Endodermal cell (in vitro differentiated cells): Measurements from ENCODE around the gene TLE6. TPM values are rescaled to one million over a fixed set of nuclear protein-coding genes. Genes with fewer than 3 reads are reported as not detected.
A peak's percentile ranks its signal among the peaks of the same experiment; 100 is the strongest.

Experiments used
- DNase-seq: peaks from one replicate; pipeline ENCODE4 v3.0.0-alpha.2; 2017
- H3K27ac ChIP-seq: 2 replicates; pipeline ENCODE4 v1.5.1; 2013; ENCODE audit warnings: mild to moderate bottlenecking, low read depth, low read length, moderate library complexity
- H3K27me3 ChIP-seq: 2 replicates; pipeline ENCODE4 v1.6.1; 2013; ENCODE audit warnings: mild to moderate bottlenecking, low read length, moderate library complexity; ENCODE audit not compliant: insufficient read depth, control insufficient read depth, poor library complexity, severe bottlenecking
- H3K36me3 ChIP-seq: 2 replicates; pipeline ENCODE4 v1.7.0; 2013; ENCODE audit warnings: mild to moderate bottlenecking, low read length, moderate library complexity; ENCODE audit not compliant: control insufficient read depth, insufficient read depth
- H3K4me1 ChIP-seq: one replicate; pipeline ENCODE4 v1.7.0; 2013; ENCODE audit warnings: low read length; ENCODE audit not compliant: control insufficient read depth, insufficient read depth
- H3K4me3 ChIP-seq: 2 replicates; pipeline ENCODE4 v1.5.1; 2013; ENCODE audit warnings: mild to moderate bottlenecking, low read length, moderate library complexity
- H3K9ac ChIP-seq: 2 replicates; pipeline ENCODE4 v1.6.1; 2013; ENCODE audit warnings: mild to moderate bottlenecking, low read length, moderate library complexity; ENCODE audit not compliant: poor library complexity, severe bottlenecking; ENCODE audit errors: extremely low read depth
- H3K9me3 ChIP-seq: 2 replicates; pipeline ENCODE4 v1.6.1; 2013; ENCODE audit warnings: mild to moderate bottlenecking, low read length, moderate library complexity; ENCODE audit not compliant: control insufficient read depth
- H3K27ac Mint-ChIP-seq: 2 replicates; pipeline ENCODE4 v1.8.0; 2020; ENCODE audit warnings: mixed read lengths
- H3K27me3 Mint-ChIP-seq: 2 replicates; pipeline ENCODE4 v1.8.0; 2021; ENCODE audit warnings: mild to moderate bottlenecking, mixed read lengths; ENCODE audit not compliant: insufficient read depth
- H3K36me3 Mint-ChIP-seq: 2 replicates; pipeline ENCODE4 v1.8.0; 2020; ENCODE audit warnings: low read depth, mixed read lengths
- H3K4me1 Mint-ChIP-seq: 2 replicates; pipeline ENCODE4 v1.8.0; 2020; ENCODE audit warnings: mixed read lengths
- H3K4me3 Mint-ChIP-seq: 2 replicates; pipeline ENCODE4 v1.8.0; 2020; ENCODE audit warnings: mild to moderate bottlenecking, moderate library complexity, mixed read lengths
- H3K9me3 Mint-ChIP-seq: 2 replicates; pipeline ENCODE4 v1.8.0; 2020; ENCODE audit warnings: mild to moderate bottlenecking, mixed read lengths
- WGBS, 2 experiments: methylation state at CpG; one replicate each; pipeline versions ENCODE4 v1.1.5 to v1.1.7; 2013; ENCODE audit warnings: missing lambda C conversion rate in 2 of 2, mixed read lengths in 1 of 2; ENCODE audit not compliant: insufficient coverage in 1 of 2, insufficient read length in 1 of 2; 5-methylcytosine and 5-hydroxymethylcytosine counted together
- total RNA-seq, 2 donors: library from RNA; stranded (reverse); fragmentation: NEBNext Ultra II Directional in 1 of 2; extraction: Animal tissue kit (Norgen Biotek cat#: 25700) in 1 of 2; gene quantifications; 2 replicates in 1 of 2; 3 replicates in 1 of 2; pipeline ENCODE4 v1.2.1, GENCODE V29; 2021
- TF ChIP-seq, protein P1 (sequence below): fragments of 200-600 bp; sonication (generic); conservative IDR thresholded peaks from 2 replicates; pipeline ENCODE4 v1.5.0; 2021; ENCODE audit warnings: antibody characterized with exemption, mild to moderate bottlenecking

The TLE6 gene
- total RNA-seq, 2 donors from 2014 or later, result 13.7 to 17.3 TPM

DNA sequence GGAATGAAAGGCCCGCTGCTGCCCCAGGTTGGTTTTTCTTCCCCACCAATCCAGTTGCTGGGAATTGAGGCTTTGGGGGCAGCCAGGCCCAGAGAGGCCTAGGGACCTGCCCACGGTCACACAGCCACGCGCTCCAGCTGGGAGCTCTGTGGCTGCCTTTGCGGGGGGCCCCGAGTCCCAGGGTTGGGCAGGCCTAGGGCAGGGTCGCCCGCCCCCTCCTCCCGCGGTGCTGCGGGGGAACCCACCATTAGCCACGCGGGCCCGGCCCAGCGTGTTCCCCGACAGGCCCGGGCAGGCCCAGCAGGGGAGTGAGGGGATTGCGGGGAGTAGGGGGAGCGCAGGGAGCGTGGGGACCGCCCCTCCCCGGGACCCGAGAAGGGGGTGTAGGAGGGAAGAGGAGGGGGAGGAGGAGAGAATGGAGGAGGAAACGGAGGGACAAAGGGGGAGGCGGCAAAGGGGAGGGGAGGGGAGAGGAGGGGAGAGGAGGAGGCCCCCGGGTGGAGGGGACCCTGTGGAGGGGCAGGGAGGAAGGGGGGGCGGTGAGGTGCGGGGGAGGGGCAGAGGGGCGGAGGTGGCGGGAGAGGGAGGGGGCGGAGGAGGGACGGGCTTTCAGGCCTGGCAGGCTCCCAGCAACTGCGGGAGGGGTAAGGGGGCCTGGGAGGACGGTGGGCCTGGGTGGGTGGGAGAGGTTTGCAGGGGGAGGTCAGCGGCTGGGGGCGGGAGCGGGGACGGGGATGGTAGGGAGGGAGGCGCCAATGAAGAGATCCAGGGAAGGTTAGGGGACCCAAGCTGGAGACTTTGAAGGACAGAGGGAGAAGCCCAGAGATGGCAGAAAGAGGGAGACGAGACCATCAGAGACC is 64.6 kb downstream of the TLE6 start:
- no peak overlapping the region for H3K9ac ChIP-seq
- no peaks in the 10 kb centered on the region for H3K27me3 ChIP-seq
- H3K4me1 Mint-ChIP-seq, result peaks cover 19% of the 10 kb centered on the region
- peaks cover 17% of the 10 kb centered on the region for H3K27me3 Mint-ChIP-seq
- H3K4me3 Mint-ChIP-seq, result peak overlapping the region; percentile 14
- no peak overlapping the region for H3K4me3 ChIP-seq
- 27 to 34% methylated on average over 3 to 34 of the region's 40 CpGs for WGBS, 2 experiments
- H3K9me3 ChIP-seq, result no peaks in the 10 kb centered on the region
- TF ChIP-seq, protein P1, sequence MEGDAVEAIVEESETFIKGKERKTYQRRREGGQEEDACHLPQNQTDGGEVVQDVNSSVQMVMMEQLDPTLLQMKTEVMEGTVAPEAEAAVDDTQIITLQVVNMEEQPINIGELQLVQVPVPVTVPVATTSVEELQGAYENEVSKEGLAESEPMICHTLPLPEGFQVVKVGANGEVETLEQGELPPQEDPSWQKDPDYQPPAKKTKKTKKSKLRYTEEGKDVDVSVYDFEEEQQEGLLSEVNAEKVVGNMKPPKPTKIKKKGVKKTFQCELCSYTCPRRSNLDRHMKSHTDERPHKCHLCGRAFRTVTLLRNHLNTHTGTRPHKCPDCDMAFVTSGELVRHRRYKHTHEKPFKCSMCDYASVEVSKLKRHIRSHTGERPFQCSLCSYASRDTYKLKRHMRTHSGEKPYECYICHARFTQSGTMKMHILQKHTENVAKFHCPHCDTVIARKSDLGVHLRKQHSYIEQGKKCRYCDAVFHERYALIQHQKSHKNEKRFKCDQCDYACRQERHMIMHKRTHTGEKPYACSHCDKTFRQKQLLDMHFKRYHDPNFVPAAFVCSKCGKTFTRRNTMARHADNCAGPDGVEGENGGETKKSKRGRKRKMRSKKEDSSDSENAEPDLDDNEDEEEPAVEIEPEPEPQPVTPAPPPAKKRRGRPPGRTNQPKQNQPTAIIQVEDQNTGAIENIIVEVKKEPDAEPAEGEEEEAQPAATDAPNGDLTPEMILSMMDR, result no peak
- H3K36me3 Mint-ChIP-seq, result no peaks in the 10 kb centered on the region
- H3K36me3 ChIP-seq, result no peaks in the 10 kb centered on the region
- no peak overlapping the region for H3K27ac ChIP-seq
- H3K4me1 ChIP-seq, result peaks cover 5% of the 10 kb centered on the region
- H3K9me3 Mint-ChIP-seq, result no peaks in the 10 kb centered on the region
- peak overlapping the region; percentile 32 for H3K27ac Mint-ChIP-seq
- peak; percentile 67 for DNase-seq

DNA sequence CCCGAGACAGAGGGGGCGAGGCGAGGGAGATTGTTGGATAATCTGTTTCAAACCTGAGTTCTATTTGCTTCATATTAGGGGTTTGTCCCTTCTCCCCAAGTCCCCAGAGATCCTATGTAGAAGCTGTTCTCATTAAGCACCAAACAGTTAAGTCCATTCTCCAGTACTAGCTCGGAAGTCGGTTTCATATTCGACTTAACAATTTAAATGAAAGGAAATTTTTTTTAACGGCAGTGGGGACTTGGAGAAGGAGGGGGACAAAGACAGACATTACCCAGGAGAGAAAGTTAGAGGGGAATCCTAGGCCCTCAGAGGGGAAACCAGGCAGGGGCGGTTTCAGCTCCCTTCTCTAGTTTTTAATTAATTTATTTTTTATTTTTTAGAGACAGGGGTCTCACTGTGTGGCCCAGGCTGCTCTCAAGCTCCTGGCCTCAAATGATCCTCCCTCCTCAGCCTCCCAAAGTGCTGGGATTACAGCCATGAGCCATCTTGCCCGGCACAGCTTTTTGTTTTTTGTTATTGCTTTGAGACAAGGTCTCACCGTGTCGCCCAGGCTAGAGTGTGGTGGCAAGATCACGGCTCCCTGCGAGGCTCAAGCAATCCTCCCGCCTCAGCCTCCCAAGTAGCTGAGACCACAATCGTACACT is 65.4 kb downstream of the TLE6 start:
- Histone ChIP-seq H3K4me1 (peaks cover 5% of the 10 kb centered on the region), H3K9me3 (no peaks in the 10 kb centered on the region), H3K27ac (no peak overlapping the region), H3K9ac (no peak overlapping the region), H3K36me3 (no peaks in the 10 kb centered on the region), H3K27me3 (no peaks in the 10 kb centered on the region), H3K4me3 (no peak overlapping the region)
- Mint-ChIP-seq H3K4me3 (peak overlapping the region; percentile 14), H3K27ac (peak overlapping the region; percentile 32), H3K9me3 (no peaks in the 10 kb centered on the region), H3K4me1 (peaks cover 22% of the 10 kb centered on the region), H3K27me3 (peaks cover 17% of the 10 kb centered on the region), H3K36me3 (no peaks in the 10 kb centered on the region)
- WGBS, 2 experiments, result 54 to 71% methylated on average over 10 to 14 of the region's 15 CpGs
- TF ChIP-seq, protein P1, result no peak
- DNase-seq, result no peak

Other genes starting within 250 kb of the TLE6 start
- 10 to 100 TPM; 25.3 to 28.6 TPM for gene SLC39A3, start 237.5 kb upstream of the TLE6 start, total RNA-seq
- 10 to 100 TPM; 73.9 to 81.5 TPM for gene SGTA, start 194.3 kb upstream of the TLE6 start, total RNA-seq
- gene THOP1, start 192.1 kb upstream of the TLE6 start, total RNA-seq, result 100 to 1,000 TPM; 130 to 170 TPM
- gene ZNF554, start 157.7 kb upstream of the TLE6 start, total RNA-seq, result 1 to 10 TPM; 8.4 to 9.2 TPM
- 10 to 100 TPM in 1 of 2 donors, 1 to 10 TPM in 1; 9.6 to 10.5 TPM for gene ZNF555, start 136.1 kb upstream of the TLE6 start, total RNA-seq
- not detected for gene ZNF556, start 110.2 kb upstream of the TLE6 start, total RNA-seq
- gene ZNF57, start 76.6 kb upstream of the TLE6 start, total RNA-seq, result 1 to 10 TPM; 4.3 to 5.0 TPM
- gene ZNF77, start 32.6 kb upstream of the TLE6 start, total RNA-seq, result 1 to 10 TPM; 4.6 to 7.1 TPM
- 10 to 100 TPM; 75.0 to 80.3 TPM for gene TLE2, start 51.7 kb downstream of the TLE6 start, total RNA-seq
- 100 to 1,000 TPM; 488 to 575 TPM for gene TLE5, start 84.9 kb downstream of the TLE6 start, total RNA-seq
- gene GNA11, start 116.8 kb downstream of the TLE6 start, total RNA-seq, result 10 to 100 TPM; 26.5 to 29.0 TPM
- gene GNA15, start 158.5 kb downstream of the TLE6 start, total RNA-seq, result not detected
- not detected for gene S1PR4, start 201.2 kb downstream of the TLE6 start, total RNA-seq
- gene NCLN, start 208.4 kb downstream of the TLE6 start, total RNA-seq, result 10 to 100 TPM; 80.6 to 91.2 TPM
- gene CELF5, start 247.1 kb downstream of the TLE6 start, total RNA-seq, result 1 to 10 TPM; 2.6 to 3.5 TPM